Measurements from ENCODE around the gene ZNF385B. TPM values are rescaled to one million over a fixed set of nuclear protein-coding genes. Genes with fewer than 3 reads are reported as not detected.

Gene ZNF385B
- total RNA-seq, 1 experiment from 2014 or later, result 9.3 TPM

DNA sequence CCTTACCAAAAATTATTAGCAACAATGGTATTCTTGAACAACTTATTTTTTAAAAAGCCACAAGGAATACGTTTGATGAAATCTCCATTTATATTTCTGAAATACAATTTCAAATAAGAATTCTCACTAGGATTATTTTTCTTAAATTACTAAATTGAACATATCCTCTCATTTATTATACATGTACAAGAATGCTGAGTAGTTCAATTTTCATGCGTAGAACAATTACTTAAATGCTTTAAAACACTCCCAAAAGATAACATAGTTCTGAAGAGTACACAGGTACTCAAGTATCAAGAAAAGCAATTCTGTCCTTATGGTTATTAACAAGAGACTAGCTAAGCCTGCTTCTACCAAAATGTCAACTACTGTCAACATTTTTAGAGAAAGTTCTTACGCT lies 268.1 kb downstream of the ZNF385B start:
- Histone ChIP-seq H3K4me3 (replicated peaks in 1 of 2; ENCODE audit: low read depth in 1 of 2, low read length in 2 of 2) (no peak overlapping the region), H3K27me3 (ENCODE audit: insufficient read depth, low read length) (no peaks in the 10 kb centered on the region), H3K9ac (ENCODE audit: low read length) (no peak overlapping the region), H3K79me2 (ENCODE audit: insufficient read depth, low read length) (no peaks in the 10 kb centered on the region), H3K4me2 (ENCODE audit: low read length) (no peak overlapping the region), H2AFZ (ENCODE audit: low read depth, low read length, poor library complexity, severe bottlenecking) (no peak overlapping the region), H4K20me1 (ENCODE audit: insufficient read depth) (no peaks in the 10 kb centered on the region), H3K9me3 (ENCODE audit: control insufficient read depth in 1 of 2, insufficient read depth in 1 of 2, low read depth in 1 of 2, low read length in 2 of 2) (no peaks in the 10 kb centered on the region), H3K9me2 (ENCODE audit: insufficient read depth) (no peaks in the 10 kb centered on the region), H3K4me1 (ENCODE audit: control insufficient read depth in 1 of 2, insufficient read depth in 2 of 2, low read length in 2 of 2) (peaks cover 0 to 6% of the 10 kb centered on the region in 2 experiments; a peak in 1 of 4 replicates), H3K27ac (ENCODE audit: low read depth, low read length) (no peak overlapping the region), H3K36me3 (ENCODE audit: control insufficient read depth in 1 of 2, insufficient read depth in 2 of 2, low read length in 2 of 2) (no peaks in the 10 kb centered on the region)
- TF ChIP-seq ZNF274 (IDR thresholded peaks at IDR 0.05; ENCODE audit: low read depth, low read length) (no peak), TCF7L2 (IDR thresholded peaks at IDR 0.05; ENCODE audit: borderline replicate concordance, extremely low read depth, insufficient read depth, insufficient read length) (no peak), EZH2 (IDR thresholded peaks at IDR 0.05) (no peak), ZFX (IDR thresholded peaks at IDR 0.05) (no peak), SP1 (IDR thresholded peaks at IDR 0.05; ENCODE audit: low read depth) (no peak), EZH2phosphoT487 (IDR thresholded peaks at IDR 0.05; ENCODE audit: borderline replicate concordance) (no peak), EGR1 (IDR thresholded peaks at IDR 0.05; ENCODE audit: low read depth) (no peak), POLR2A (IDR thresholded peaks at IDR 0.05; ENCODE audit: borderline replicate concordance, extremely low read depth, insufficient read depth, insufficient read length) (no peak)
- TF ChIP-seq, protein P1, sequence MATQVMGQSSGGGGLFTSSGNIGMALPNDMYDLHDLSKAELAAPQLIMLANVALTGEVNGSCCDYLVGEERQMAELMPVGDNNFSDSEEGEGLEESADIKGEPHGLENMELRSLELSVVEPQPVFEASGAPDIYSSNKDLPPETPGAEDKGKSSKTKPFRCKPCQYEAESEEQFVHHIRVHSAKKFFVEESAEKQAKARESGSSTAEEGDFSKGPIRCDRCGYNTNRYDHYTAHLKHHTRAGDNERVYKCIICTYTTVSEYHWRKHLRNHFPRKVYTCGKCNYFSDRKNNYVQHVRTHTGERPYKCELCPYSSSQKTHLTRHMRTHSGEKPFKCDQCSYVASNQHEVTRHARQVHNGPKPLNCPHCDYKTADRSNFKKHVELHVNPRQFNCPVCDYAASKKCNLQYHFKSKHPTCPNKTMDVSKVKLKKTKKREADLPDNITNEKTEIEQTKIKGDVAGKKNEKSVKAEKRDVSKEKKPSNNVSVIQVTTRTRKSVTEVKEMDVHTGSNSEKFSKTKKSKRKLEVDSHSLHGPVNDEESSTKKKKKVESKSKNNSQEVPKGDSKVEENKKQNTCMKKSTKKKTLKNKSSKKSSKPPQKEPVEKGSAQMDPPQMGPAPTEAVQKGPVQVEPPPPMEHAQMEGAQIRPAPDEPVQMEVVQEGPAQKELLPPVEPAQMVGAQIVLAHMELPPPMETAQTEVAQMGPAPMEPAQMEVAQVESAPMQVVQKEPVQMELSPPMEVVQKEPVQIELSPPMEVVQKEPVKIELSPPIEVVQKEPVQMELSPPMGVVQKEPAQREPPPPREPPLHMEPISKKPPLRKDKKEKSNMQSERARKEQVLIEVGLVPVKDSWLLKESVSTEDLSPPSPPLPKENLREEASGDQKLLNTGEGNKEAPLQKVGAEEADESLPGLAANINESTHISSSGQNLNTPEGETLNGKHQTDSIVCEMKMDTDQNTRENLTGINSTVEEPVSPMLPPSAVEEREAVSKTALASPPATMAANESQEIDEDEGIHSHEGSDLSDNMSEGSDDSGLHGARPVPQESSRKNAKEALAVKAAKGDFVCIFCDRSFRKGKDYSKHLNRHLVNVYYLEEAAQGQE (IDR thresholded peaks at IDR 0.05; ENCODE audit: low read depth), result no peak
- TF ChIP-seq, protein P2, sequence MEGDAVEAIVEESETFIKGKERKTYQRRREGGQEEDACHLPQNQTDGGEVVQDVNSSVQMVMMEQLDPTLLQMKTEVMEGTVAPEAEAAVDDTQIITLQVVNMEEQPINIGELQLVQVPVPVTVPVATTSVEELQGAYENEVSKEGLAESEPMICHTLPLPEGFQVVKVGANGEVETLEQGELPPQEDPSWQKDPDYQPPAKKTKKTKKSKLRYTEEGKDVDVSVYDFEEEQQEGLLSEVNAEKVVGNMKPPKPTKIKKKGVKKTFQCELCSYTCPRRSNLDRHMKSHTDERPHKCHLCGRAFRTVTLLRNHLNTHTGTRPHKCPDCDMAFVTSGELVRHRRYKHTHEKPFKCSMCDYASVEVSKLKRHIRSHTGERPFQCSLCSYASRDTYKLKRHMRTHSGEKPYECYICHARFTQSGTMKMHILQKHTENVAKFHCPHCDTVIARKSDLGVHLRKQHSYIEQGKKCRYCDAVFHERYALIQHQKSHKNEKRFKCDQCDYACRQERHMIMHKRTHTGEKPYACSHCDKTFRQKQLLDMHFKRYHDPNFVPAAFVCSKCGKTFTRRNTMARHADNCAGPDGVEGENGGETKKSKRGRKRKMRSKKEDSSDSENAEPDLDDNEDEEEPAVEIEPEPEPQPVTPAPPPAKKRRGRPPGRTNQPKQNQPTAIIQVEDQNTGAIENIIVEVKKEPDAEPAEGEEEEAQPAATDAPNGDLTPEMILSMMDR (IDR thresholded peaks at IDR 0.05 in 2 of 3, conservative IDR thresholded peaks at IDR 0.05 in 1 of 3; ENCODE audit: borderline replicate concordance in 1 of 3, insufficient read depth in 1 of 3, low read depth in 2 of 3, low read length in 2 of 3), result no peak
- TF ChIP-seq, protein P3, sequence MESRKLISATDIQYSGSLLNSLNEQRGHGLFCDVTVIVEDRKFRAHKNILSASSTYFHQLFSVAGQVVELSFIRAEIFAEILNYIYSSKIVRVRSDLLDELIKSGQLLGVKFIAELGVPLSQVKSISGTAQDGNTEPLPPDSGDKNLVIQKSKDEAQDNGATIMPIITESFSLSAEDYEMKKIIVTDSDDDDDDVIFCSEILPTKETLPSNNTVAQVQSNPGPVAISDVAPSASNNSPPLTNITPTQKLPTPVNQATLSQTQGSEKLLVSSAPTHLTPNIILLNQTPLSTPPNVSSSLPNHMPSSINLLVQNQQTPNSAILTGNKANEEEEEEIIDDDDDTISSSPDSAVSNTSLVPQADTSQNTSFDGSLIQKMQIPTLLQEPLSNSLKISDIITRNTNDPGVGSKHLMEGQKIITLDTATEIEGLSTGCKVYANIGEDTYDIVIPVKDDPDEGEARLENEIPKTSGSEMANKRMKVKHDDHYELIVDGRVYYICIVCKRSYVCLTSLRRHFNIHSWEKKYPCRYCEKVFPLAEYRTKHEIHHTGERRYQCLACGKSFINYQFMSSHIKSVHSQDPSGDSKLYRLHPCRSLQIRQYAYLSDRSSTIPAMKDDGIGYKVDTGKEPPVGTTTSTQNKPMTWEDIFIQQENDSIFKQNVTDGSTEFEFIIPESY (IDR thresholded peaks at IDR 0.05; ENCODE audit: extremely low read depth, insufficient replicate concordance, low read length), result no peak
- intact Hi-C loops (cut with micrococcal nuclease), result no loop called here
- no peak for DNase-seq (ENCODE audit: low read depth, low spot score)
- ChIA-PET POLR2A (no interaction called here), CTCF (no interaction called here), RAD21 (ENCODE audit: low non-redundant PET in 1 of 2, low total read pairs in 2 of 2, uncharacterized antibody in 2 of 2, unreplicated experiment in 2 of 2) (no interaction called here)
- no TSS peak for BruUV-seq (replicated peaks)
- no peak for ATAC-seq

Measured in HCT116 (cell line).